HepG2 (cell line): ENCODE measurements around the gene SLC5A10. TPM values are rescaled to one million over a fixed set of nuclear protein-coding genes. Genes with fewer than 3 reads are reported as not detected.

Source experiments
- CREBL2 ChIP-seq: sonication (generic); formaldehyde crosslinking; IDR thresholded peaks from 2 replicates; pipeline ENCODE4 v1.8.1; 2023; ENCODE audit warnings: missing genetic modification reagents, mild to moderate bottlenecking, borderline replicate concordance
- FOXJ3 ChIP-seq: sonication (generic); formaldehyde crosslinking; IDR thresholded peaks from 2 replicates; pipeline ENCODE4 v1.4.0; 2020; ENCODE audit warnings: missing genetic modification reagents, mild to moderate bottlenecking, borderline replicate concordance
- HNRNPL ChIP-seq: fragments of 200-400 bp; formaldehyde crosslinking; IDR thresholded peaks from 2 replicates; pipeline ENCODE4 v1.6.1; 2017; ENCODE audit warnings: mild to moderate bottlenecking, low read depth, low read length
- HOMEZ ChIP-seq: IDR thresholded peaks from 2 replicates; pipeline ENCODE4 v1.6.1; 2016; ENCODE audit warnings: low read depth
- KMT2A ChIP-seq: sonication (generic); formaldehyde crosslinking; IDR thresholded peaks from 2 replicates; pipeline ENCODE4 v1.4.0; 2020; ENCODE audit warnings: missing genetic modification reagents
- NPAS2 ChIP-seq: sonication (generic); formaldehyde crosslinking; IDR thresholded peaks from 2 replicates; pipeline ENCODE4 v1.8.0; 2022; ENCODE audit warnings: mild to moderate bottlenecking, missing genetic modification reagents, borderline replicate concordance
- NR2F6 ChIP-seq, 2 experiments: IDR thresholded peaks; 2 replicates each; pipeline ENCODE4 v1.6.1; 2016; ENCODE audit warnings: antibody characterized with exemption in 1 of 2, mild to moderate bottlenecking in 1 of 2
- PRMT3 ChIP-seq: sonication (generic); formaldehyde crosslinking; IDR thresholded peaks from 2 replicates; pipeline ENCODE4 v1.8.1; 2022; ENCODE audit warnings: low read depth, mild to moderate bottlenecking, moderate library complexity, missing genetic modification reagents, borderline replicate concordance
- PTBP1 ChIP-seq: fragments of 200-400 bp; formaldehyde crosslinking; IDR thresholded peaks from 2 replicates; pipeline ENCODE4 v1.6.1; 2018; ENCODE audit warnings: low read length, low read depth; ENCODE audit not compliant: poor library complexity, severe bottlenecking
- RFXAP ChIP-seq: sonication (generic); formaldehyde crosslinking; IDR thresholded peaks from 2 replicates; pipeline ENCODE4 v1.4.0; 2020; ENCODE audit warnings: missing genetic modification reagents, borderline replicate concordance
- RNF2 ChIP-seq: fragments of 450-650 bp; conservative IDR thresholded peaks from 2 replicates; pipeline ENCODE4 v1.6.1; 2016; ENCODE audit warnings: low read depth
- SNAPC2 ChIP-seq: sonication (generic); formaldehyde crosslinking; IDR thresholded peaks from 2 replicates; pipeline ENCODE4 v1.8.1; 2022; ENCODE audit warnings: mild to moderate bottlenecking, missing genetic modification reagents
- TEAD2 ChIP-seq: sonication (generic); formaldehyde crosslinking; IDR thresholded peaks from 2 replicates; pipeline ENCODE4 v1.9.0; 2021; ENCODE audit warnings: missing genetic modification reagents
- TRAFD1 ChIP-seq: sonication (generic); formaldehyde crosslinking; IDR thresholded peaks from 2 replicates; pipeline ENCODE4 v1.5.1; 2020; ENCODE audit warnings: missing genetic modification reagents, mild to moderate bottlenecking, borderline replicate concordance
- WIZ ChIP-seq: sonication (generic); formaldehyde crosslinking; IDR thresholded peaks from 2 replicates; pipeline ENCODE4 v1.5.1; 2020; ENCODE audit warnings: mild to moderate bottlenecking, missing genetic modification reagents
- ZMYM4 ChIP-seq: sonication (generic); formaldehyde crosslinking; IDR thresholded peaks from 2 replicates; pipeline ENCODE4 v1.8.1; 2023; ENCODE audit warnings: mild to moderate bottlenecking, missing genetic modification reagents
- ZNF34 ChIP-seq: sonication (generic); formaldehyde crosslinking; IDR thresholded peaks from 2 replicates; pipeline ENCODE4 v1.4.0; 2020; ENCODE audit warnings: mild to moderate bottlenecking, missing genetic modification reagents, borderline replicate concordance
- ZNF496 ChIP-seq: sonication (generic); formaldehyde crosslinking; IDR thresholded peaks from 2 replicates; pipeline ENCODE4 v1.8.1; 2023; ENCODE audit warnings: mild to moderate bottlenecking, moderate library complexity, missing genetic modification reagents; ENCODE audit not compliant: insufficient replicate concordance
- ZNF549 ChIP-seq: sonication (generic); formaldehyde crosslinking; IDR thresholded peaks from 2 replicates; pipeline ENCODE4 v1.5.0; 2020; ENCODE audit warnings: missing genetic modification reagents
- ZNF746 ChIP-seq: sonication (generic); formaldehyde crosslinking; IDR thresholded peaks from 2 replicates; pipeline ENCODE4 v1.8.0; 2022; ENCODE audit warnings: mild to moderate bottlenecking, missing genetic modification reagents
- polyA plus RNA-seq, 8 experiments: library from polyadenylated mRNA; depleted of rRNA in 3 of 8; stranded (reverse) in 7 of 8; unstranded in 1 of 8; fragments of >200 nt; fragmentation: Illumina TruSeq in 4 of 8; extraction: Trizol in 4 of 8; gene quantifications; 2 replicates each; pipeline versions ENCODE4 v1.2.1 to v1.2.3, GENCODE V29; 2011 to 2016; ENCODE audit warnings: low read depth in 4 of 8, missing spikeins in 1 of 8, mixed read lengths in 1 of 8; ENCODE audit not compliant: insufficient read depth in 1 of 8
- total RNA-seq, 5 experiments: library from RNA; depleted of rRNA; stranded (reverse); fragments of >200 nt; fragmentation: Illumina TruSeq; extraction: Trizol; gene quantifications; 2 replicates each; pipeline ENCODE4 v1.2.3, GENCODE V29; 2016; ENCODE audit warnings: low read depth in 1 of 5
- TF ChIP-seq, protein P1 (sequence below): sonication (generic); formaldehyde crosslinking; IDR thresholded peaks from 2 replicates; pipeline ENCODE4 v1.4.0; 2020; ENCODE audit warnings: missing genetic modification reagents
- TF ChIP-seq, protein P2 (sequence below): sonication (generic); formaldehyde crosslinking; IDR thresholded peaks from 2 replicates; pipeline ENCODE4 v1.5.0; 2020; ENCODE audit warnings: mild to moderate bottlenecking, missing genetic modification reagents, borderline replicate concordance

Gene SLC5A10
- total and polyA plus RNA-seq, 2 of the 13 experiments (the other 11 are each of a cell fraction or from before 2014, with no cell fraction given) = 0.05 TPM; not detected in 1

DNA sequence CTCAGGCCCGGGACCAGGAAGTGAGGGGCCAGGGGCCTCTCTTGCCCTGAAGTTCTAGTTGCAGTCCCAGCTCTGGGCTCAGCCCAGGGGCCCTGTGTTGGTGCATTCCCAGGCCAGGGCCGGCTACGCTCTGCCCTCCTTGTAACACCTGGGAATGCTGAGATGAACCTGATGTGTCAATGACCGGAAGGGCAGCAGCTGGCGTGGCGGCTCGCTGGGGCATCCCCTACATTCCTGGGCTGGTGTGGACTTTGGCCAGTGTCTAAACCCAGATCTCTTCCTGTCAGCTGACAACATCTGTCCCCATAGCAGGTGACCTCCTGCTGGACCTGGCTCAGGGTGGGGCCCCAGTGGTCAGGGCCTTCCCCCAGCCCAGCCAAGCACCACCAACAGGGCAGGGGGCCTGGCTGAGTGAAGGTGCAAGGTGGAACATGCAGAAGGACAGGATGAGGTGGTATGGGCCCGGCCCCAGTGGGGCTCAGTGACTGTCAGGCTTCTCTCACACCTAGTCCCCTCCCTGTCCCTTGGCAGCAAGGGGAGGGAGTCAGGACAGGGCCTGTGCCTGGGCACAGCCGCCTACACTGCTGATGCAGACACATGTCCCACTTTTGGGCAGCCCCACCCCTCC, 36.7 kb downstream of the SLC5A10 start (continued):
- TF ChIP-seq HOMEZ (CRISPR knock-in tag) (peak; percentile 82), PTBP1 (no peak), WIZ (CRISPR knock-in tag) (peak; percentile 89; the same call in 1 of the 2 replicates), ZNF746 (CRISPR knock-in tag) (peak; percentile 85; the same call in 1 of the 2 replicates), FOXJ3 (CRISPR knock-in tag) (peak; percentile 95; the same call in 1 of the 2 replicates), KMT2A (peak; percentile 85), ZNF34 (CRISPR knock-in tag) (0 out of 2 replicates have a peak, but pooled peaks have one; percentile 72), TEAD2 (CRISPR knock-in tag) (0 out of 2 replicates have a peak, but pooled peaks have one; percentile 53), RFXAP (peak; percentile 96), HNRNPL (peak; percentile 97), PRMT3 (CRISPR knock-in tag) (no peak; the same call in 1 of the 2 replicates), SNAPC2 (CRISPR knock-in tag) (peak; percentile 86; the same call in 1 of the 2 replicates), TRAFD1 (peak; percentile 99), ZNF496 (CRISPR knock-in tag) (no peak), CREBL2 (CRISPR knock-in tag) (no peak), NPAS2 (CRISPR knock-in tag) (no peak), RNF2 (no peak), ZNF549 (CRISPR knock-in tag) (no peak), NR2F6 (IDR thresholded peaks at IDR 0.05) (peak; percentile 86), NR2F6 (CRISPR knock-in tag; IDR thresholded peaks at IDR 0.05) (peak; percentile 98), ZMYM4 (CRISPR knock-in tag) (peak; percentile 84)
- TF ChIP-seq, protein P1, sequence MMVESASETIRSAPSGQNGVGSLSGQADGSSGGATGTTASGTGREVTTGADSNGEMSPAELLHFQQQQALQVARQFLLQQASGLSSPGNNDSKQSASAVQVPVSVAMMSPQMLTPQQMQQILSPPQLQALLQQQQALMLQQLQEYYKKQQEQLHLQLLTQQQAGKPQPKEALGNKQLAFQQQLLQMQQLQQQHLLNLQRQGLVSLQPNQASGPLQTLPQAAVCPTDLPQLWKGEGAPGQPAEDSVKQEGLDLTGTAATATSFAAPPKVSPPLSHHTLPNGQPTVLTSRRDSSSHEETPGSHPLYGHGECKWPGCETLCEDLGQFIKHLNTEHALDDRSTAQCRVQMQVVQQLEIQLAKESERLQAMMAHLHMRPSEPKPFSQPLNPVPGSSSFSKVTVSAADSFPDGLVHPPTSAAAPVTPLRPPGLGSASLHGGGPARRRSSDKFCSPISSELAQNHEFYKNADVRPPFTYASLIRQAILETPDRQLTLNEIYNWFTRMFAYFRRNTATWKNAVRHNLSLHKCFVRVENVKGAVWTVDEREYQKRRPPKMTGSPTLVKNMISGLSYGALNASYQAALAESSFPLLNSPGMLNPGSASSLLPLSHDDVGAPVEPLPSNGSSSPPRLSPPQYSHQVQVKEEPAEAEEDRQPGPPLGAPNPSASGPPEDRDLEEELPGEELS (CRISPR knock-in tag) = peak; percentile 93
- TF ChIP-seq, protein P2, sequence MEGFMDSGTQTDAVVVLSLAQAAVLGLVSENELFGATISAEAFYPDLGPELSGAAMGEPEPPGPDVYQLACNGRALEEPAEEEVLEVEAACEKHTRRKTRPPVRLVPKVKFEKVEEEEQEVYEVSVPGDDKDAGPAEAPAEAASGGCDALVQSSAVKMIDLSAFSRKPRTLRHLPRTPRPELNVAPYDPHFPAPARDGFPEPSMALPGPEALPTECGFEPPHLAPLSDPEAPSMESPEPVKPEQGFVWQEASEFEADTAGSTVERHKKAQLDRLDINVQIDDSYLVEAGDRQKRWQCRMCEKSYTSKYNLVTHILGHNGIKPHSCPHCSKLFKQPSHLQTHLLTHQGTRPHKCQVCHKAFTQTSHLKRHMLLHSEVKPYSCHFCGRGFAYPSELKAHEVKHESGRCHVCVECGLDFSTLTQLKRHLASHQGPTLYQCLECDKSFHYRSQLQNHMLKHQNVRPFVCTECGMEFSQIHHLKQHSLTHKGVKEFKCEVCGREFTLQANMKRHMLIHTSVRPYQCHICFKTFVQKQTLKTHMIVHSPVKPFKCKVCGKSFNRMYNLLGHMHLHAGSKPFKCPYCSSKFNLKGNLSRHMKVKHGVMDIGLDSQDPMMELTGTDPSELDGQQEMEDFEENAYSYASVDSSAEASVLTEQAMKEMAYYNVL (CRISPR knock-in tag) = peak; percentile 52; the same call in 1 of the 2 replicates
